Activated CD8-positive, alpha-beta T cell treated with anti-CD3 and anti-CD28 coated beads for 36 hours (primary cell): ENCODE measurements around the gene SLC9A9. TPM values are rescaled to one million over a fixed set of nuclear protein-coding genes. Genes with fewer than 3 reads are reported as not detected.
A peak's percentile ranks its signal among the peaks of the same experiment; 100 is the strongest.

ENCODE experiments used
- ATAC-seq: fragments of 200-7000 bp; cut with Tn5 transposase; one replicate; pipeline ENCODE4 v1.10.0; 2021; ENCODE audit warnings: mild to moderate bottlenecking, moderate library complexity
- CTCF ChIA-PET: fragments of 350-600 bp; sonication (Branson Sonifier 250); formaldehyde crosslinking; loops from one replicate; lab custom pipeline; 2021; ENCODE audit warnings: antibody characterized with exemption; lab: Charles Lee
- POLR2A ChIA-PET: fragments of 350-600 bp; sonication (Branson Sonifier 250); formaldehyde crosslinking; loops from one replicate; lab custom pipeline; 2021; ENCODE audit warnings: antibody characterized with exemption; lab: Charles Lee
- DNase-seq: peaks from one replicate; pipeline ENCODE4 v3.0.0-alpha.2; 2020
- H3K27ac Mint-ChIP-seq: one replicate; pipeline ENCODE4 v1.8.0; 2021; ENCODE audit warnings: mild to moderate bottlenecking, mixed read lengths
- H3K27me3 Mint-ChIP-seq: one replicate; pipeline ENCODE4 v1.8.0; 2021; ENCODE audit warnings: mixed read lengths
- H3K36me3 Mint-ChIP-seq: one replicate; pipeline ENCODE4 v1.8.0; 2021; ENCODE audit warnings: low read depth, mixed read lengths
- H3K4me1 Mint-ChIP-seq: one replicate; pipeline ENCODE4 v1.8.0; 2021; ENCODE audit warnings: low read depth, mixed read lengths
- H3K4me3 Mint-ChIP-seq: one replicate; pipeline ENCODE4 v1.8.0; 2021; ENCODE audit warnings: mild to moderate bottlenecking, moderate library complexity, mixed read lengths
- H3K9me3 Mint-ChIP-seq: one replicate; pipeline ENCODE4 v1.8.0; 2021; ENCODE audit warnings: mixed read lengths
- intact Hi-C: fragments of 100-400 bp; cut with micrococcal nuclease; formaldehyde crosslinking; loops from one replicate; pipeline ENCODE4 v1.10.0; 2022
- total RNA-seq, 2 experiments: library from RNA; stranded (reverse); gene quantifications; one replicate each; pipeline ENCODE4 v1.2.3, GENCODE V29; 2021
- TF ChIP-seq, protein P1 (sequence below): fragments of 200-600 bp; IDR thresholded peaks from one replicate; pipeline ENCODE4 v1.8.0; 2022; ENCODE audit warnings: antibody characterized with exemption, mild to moderate bottlenecking

Gene SLC9A9
- total RNA-seq, 2 experiments from 2014 or later = 1.9 to 2.2 TPM

DNA sequence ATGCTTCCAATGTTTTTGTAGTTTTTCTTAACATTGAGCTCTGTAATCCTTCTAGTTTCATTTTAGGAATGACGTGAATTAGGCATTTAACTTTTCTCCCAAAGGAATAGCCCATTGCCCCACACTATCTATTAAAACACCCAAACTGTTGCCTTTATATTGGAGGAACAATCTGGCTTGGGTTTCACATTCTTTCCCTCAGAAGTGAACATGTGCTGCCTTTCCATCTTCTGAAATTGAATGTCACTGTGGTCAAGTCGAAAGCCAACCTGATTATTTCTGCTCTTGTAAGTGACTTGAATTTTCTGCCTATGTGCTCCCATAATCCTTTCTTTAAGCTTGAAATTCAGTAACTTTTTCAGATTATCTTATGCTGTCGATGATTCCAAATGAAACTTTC lies 214.5 kb downstream of the SLC9A9 start:
- H3K27ac Mint-ChIP-seq = no peak overlapping the region
- no peak for ATAC-seq
- DNase-seq = no peak
- H3K27me3 Mint-ChIP-seq = no peaks in the 10 kb centered on the region
- ChIA-PET POLR2A (no interaction called here), CTCF (no interaction called here)
- H3K9me3 Mint-ChIP-seq = peaks cover 7% of the 10 kb centered on the region
- no peak overlapping the region for H3K4me3 Mint-ChIP-seq
- peaks cover 2% of the 10 kb centered on the region for H3K36me3 Mint-ChIP-seq
- TF ChIP-seq, protein P1, sequence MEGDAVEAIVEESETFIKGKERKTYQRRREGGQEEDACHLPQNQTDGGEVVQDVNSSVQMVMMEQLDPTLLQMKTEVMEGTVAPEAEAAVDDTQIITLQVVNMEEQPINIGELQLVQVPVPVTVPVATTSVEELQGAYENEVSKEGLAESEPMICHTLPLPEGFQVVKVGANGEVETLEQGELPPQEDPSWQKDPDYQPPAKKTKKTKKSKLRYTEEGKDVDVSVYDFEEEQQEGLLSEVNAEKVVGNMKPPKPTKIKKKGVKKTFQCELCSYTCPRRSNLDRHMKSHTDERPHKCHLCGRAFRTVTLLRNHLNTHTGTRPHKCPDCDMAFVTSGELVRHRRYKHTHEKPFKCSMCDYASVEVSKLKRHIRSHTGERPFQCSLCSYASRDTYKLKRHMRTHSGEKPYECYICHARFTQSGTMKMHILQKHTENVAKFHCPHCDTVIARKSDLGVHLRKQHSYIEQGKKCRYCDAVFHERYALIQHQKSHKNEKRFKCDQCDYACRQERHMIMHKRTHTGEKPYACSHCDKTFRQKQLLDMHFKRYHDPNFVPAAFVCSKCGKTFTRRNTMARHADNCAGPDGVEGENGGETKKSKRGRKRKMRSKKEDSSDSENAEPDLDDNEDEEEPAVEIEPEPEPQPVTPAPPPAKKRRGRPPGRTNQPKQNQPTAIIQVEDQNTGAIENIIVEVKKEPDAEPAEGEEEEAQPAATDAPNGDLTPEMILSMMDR = no peak
- intact Hi-C loops = no loop called here
- H3K4me1 Mint-ChIP-seq = no peaks in the 10 kb centered on the region

DNA sequence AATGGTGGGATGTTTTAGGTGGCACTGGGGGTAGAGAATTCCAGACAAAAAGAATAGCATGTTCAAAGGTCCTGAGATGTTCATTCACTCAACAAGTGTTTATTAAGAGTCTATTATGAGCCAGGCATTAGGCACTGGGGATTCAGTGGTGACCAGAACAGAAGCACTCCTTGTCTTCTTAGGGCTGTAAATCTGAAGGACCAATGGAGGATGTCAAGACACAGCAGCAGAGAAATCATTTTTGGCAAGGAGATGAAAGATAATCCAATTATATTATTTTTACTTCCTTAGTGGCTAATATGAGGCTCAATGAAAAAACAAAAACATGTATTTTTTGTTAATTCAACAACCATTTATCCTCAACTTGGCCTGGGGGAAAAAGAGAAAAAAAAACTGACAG lies 218.5 kb downstream of the SLC9A9 start:
- ChIA-PET POLR2A (interaction anchor here (0.7 kb wide), 1 partner anchor 531 kb away, joined by 3 read pairs; no protein-coding TSS in a partner anchor), CTCF (interaction anchor here (0.7 kb wide), 1 partner anchor 461 kb away, joined by 3 read pairs; no protein-coding TSS in a partner anchor)
- TF ChIP-seq, protein P1 = no peak
- DNase-seq (no peak), ATAC-seq (no peak)
- H3K9me3 Mint-ChIP-seq = no peaks in the 10 kb centered on the region
- peaks cover 5% of the 10 kb centered on the region for H3K4me1 Mint-ChIP-seq
- no peak overlapping the region for H3K4me3 Mint-ChIP-seq
- H3K27ac Mint-ChIP-seq = no peak overlapping the region
- H3K27me3 Mint-ChIP-seq = no peaks in the 10 kb centered on the region
- intact Hi-C loops = no loop called here
- H3K36me3 Mint-ChIP-seq = no peaks in the 10 kb centered on the region

DNA sequence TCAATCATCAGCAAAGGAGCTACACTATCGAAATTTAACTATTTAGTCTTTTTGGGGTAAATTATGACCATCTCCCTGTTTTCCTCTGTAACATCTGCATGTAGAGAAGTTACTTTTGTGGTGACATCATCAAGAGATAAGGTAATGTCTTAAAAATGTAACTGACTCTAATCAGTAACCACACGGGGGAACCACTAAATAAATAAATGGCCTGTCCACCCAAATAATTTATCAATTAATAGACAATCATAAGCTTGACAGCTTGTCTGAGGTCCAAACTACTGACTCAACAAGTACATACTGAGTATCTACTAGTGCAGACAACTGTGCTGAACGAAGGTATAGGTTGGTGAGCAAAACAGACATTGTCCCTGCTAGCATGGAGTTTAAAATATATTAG lies 219.3 kb downstream of the SLC9A9 start:
- no peak overlapping the region for H3K4me3 Mint-ChIP-seq
- no peaks in the 10 kb centered on the region for H3K27me3 Mint-ChIP-seq
- ATAC-seq (no peak), DNase-seq (no peak)
- ChIA-PET CTCF (interaction anchor here (1.1 kb wide), 1 partner anchor 12 kb away, joined by 3 read pairs; no protein-coding TSS in a partner anchor), POLR2A (no interaction called here)
- no peak overlapping the region for H3K27ac Mint-ChIP-seq
- intact Hi-C loops = no loop called here
- no peaks in the 10 kb centered on the region for H3K36me3 Mint-ChIP-seq
- H3K9me3 Mint-ChIP-seq = no peaks in the 10 kb centered on the region
- H3K4me1 Mint-ChIP-seq = peaks cover 5% of the 10 kb centered on the region
- TF ChIP-seq, protein P1 = no peak

DNA sequence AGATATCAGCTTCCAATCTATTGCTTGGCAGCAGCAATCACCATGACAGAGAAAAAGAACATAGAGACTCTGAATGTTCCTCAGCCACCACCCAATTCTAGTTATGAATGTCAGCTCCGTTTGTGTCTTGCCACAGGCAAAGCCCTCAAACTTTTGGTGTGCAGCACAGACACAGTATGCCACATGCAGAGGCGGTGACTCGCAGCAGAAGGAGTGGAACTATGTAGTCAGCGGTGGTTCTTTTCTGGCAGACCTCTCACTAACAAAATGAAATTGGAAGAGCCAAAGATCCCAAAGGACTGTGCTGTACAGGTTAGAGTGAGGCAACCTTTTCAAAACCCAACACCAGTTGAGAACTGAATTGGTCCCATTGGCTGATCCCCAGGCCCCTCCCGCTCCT lies 220.9 kb downstream of the SLC9A9 start:
- no peaks in the 10 kb centered on the region for H3K9me3 Mint-ChIP-seq
- H3K36me3 Mint-ChIP-seq = no peaks in the 10 kb centered on the region
- no peak overlapping the region for H3K4me3 Mint-ChIP-seq
- POLR2A ChIA-PET = no interaction called here
- H3K4me1 Mint-ChIP-seq = peaks cover 5% of the 10 kb centered on the region
- ATAC-seq (peak; percentile 58), DNase-seq (peak; percentile 52)
- TF ChIP-seq, protein P1 = no peak
- no peak overlapping the region for H3K27ac Mint-ChIP-seq
- intact Hi-C loops = no loop called here
- H3K27me3 Mint-ChIP-seq = no peaks in the 10 kb centered on the region
- CTCF ChIA-PET = no interaction called here

DNA sequence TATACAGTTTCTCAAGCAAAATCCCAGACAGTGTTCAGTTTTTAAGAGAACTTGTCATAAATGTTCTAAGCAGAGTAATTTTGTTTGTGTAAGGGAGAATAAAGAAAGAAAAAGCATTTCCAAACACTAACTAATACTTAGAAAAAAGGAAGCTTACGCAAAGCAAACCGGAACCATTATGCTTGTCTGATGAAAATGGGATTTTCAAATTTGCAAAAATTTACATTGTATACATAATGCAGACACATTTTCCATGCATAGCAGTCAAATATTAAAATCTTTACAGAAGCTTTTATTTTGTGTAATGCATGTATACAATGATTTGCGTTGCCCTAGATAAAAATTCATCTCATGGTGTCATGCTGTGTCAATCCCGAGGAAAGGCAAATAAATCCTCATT lies 229.0 kb downstream of the SLC9A9 start:
- Mint-ChIP-seq H3K27ac (no peak overlapping the region), H3K36me3 (peaks cover 2% of the 10 kb centered on the region), H3K4me3 (no peak overlapping the region), H3K9me3 (no peaks in the 10 kb centered on the region), H3K4me1 (no peaks in the 10 kb centered on the region), H3K27me3 (no peaks in the 10 kb centered on the region)
- TF ChIP-seq, protein P1 = no peak
- POLR2A ChIA-PET = no interaction called here
- CTCF ChIA-PET = interaction anchor here (0.7 to 1.3 kb wide), 2 partner anchors 12 to 19 kb away, joined by 3 to 4 read pairs; no protein-coding TSS in a partner anchor
- ATAC-seq = no peak
- intact Hi-C loops = no loop called here
- DNase-seq = no peak
